TTC549 (cell line): ENCODE results near the gene IRF3.
"Not testable (repeated sequence)": the region's sequence is repeated elsewhere in the genome, so short reads cannot be mapped to it uniquely, and the experiment has no call there.

Source experiments
- FAIRE-seq: peaks from 2 replicates; lab custom pipeline; 2012; peaks lifted over from hg19 to GRCh38; lab: Jason Lieb, UNC

IRF3 gene

DNA sequence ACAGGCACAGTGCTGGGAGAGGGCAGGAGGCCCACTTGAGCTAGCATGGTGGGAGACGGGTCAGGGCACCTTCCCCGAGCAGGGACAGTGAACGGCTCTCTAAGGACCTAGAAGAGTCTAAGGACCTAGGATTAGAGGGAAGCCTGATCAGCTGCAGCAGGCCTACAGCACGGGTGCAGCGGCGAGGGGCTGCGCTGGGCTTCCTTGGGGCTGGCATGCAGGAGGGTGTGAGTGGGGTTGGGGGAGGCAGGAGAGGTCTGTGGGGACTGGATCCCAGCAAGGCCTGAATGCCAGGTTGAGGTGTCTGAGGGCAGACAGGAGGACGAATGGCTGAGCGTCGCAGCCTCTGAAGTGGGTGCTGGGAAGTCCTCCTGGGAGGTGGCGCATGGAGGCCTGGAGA lies 20.1 kb downstream of the IRF3 start:
- no peak for FAIRE-seq

DNA sequence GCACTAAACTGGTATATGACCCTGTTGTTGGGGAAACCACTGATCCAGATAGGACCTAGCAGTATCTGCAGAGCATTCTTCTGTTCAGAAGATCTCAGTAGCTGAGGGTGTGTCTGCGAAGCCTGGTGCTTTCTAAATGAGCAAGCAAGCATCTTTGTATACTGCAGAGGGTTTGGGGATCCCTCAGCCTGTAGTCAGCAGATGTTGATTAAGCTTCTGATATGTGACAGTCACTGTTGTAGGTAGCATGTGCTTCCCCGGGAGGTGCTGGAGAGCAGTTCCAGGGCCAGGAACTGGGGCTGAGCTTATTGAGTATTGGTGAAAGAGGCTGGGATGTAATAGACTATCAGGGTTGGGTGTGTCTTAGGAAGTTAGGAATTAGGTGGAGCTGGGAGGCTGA lies 22.2 kb downstream of the IRF3 start:
- FAIRE-seq: no peak

DNA sequence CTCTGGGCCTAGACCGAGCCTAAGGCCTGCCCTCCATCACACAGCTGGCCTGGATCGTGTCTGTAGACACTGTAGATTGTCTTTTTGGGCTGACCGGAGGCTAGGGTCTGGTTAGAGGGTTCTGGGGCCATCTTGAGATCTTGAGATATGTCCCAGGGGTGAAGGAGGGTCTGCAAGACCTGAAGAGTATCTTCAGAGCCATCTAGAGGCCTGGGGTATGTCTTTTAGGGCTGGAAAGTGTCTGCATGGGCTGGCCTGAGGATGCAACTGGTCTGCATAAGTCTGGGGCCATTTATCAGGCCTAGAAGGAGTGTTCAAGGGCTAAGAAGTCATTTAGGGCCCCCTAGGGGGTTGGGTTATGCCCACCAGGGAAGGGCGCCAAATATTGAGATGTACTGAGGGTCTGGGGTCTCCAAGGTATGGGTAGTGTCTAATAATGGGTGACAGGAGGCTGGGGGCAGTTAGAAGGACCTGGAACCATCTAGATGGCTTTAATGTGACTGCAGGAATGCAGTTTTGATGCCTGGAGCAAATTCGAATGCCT lies 23.1 kb downstream of the IRF3 start:
- FAIRE-seq: no peak

DNA sequence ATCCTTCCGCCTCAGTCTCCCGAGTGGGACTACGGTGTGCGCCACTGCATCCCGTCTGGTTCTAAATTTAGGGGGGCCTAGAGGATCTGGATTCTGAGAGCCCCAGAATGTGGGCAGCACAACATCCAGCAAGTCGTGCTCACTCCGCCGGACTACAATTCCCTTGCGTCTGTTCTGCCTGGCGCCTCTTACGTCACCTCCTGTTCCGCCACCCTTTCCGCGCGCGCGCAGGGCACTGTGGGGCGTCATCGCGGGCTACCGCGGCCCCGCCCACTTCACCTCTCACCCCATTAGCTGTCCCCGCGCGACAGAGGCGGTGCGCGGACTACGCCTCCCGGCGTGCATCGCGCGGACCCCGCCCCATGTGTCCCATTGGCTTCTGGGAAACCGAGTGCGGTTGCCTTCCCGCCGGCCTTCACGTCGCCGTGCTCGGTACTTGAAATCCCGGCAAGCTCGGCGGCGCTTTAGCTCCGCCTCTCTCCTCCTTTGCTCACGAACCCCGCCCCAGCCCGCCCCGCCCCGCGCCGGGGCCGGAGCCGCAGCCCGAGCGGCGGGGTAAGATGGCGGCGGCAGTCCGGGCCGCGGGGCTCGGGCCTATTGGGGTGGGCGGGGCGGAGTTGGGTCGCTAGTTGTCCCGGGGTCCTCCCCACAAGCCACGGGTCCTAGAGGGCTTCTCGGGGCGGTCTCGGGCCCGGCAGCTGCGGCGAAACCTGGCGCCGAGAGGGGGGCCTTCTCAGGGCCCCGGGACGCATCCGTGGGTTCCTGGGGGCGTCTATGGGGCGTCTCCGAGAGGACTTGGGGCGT lies 23.8 kb downstream of the IRF3 start, which contains the start of gene SCAF1:
SCAF1 (plus strand) TSS at position 522 of the 804 bp plus-strand sequence. CDS start 2,818 bp downstream, outside the sequence.
- peak; percentile 87 for FAIRE-seq

DNA sequence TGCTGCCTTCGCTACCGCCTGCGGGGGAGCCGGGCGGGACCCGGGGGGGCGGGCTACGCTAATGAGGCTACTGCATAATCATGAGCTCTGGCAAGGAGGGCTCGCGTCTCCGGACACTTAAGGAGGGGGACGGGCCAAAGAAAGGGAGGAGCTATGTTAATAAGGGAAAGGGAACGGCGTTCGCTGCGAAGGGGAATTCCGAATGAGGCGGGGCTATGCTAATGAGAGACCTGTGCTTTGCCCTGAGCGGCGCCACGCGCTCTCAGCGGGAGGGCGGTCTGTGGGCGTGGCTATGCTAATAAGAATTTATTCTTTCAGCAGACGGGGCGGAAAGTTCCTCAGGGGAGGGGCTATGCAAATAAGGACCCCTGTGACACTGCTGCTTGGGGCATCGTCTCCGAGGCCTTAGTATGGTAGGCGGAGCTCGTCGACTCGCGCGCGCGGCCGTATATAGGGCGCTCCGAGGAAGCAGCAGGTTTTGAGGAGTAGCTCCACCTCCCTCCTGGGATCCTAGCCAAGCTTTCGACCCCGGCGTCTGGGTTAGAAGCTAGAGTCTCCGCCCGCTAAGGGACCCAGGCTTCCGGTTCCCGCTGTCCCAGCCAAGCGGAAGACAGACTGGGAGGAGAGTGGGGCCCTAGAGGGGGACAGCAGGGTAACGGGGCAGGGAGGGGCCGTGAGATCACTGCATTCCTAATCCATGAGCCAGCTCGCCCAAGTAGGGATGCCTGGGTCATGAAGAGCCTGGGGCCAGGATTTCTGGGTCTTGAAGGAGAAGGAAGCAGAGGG lies 25.4 kb downstream of the IRF3 start, which contains the start of gene RRAS:
RRAS (minus strand) TSS at position 31 of the 786 bp plus-strand sequence. CDS start 45 bp downstream, outside the sequence.
- FAIRE-seq: peak; percentile 98

DNA sequence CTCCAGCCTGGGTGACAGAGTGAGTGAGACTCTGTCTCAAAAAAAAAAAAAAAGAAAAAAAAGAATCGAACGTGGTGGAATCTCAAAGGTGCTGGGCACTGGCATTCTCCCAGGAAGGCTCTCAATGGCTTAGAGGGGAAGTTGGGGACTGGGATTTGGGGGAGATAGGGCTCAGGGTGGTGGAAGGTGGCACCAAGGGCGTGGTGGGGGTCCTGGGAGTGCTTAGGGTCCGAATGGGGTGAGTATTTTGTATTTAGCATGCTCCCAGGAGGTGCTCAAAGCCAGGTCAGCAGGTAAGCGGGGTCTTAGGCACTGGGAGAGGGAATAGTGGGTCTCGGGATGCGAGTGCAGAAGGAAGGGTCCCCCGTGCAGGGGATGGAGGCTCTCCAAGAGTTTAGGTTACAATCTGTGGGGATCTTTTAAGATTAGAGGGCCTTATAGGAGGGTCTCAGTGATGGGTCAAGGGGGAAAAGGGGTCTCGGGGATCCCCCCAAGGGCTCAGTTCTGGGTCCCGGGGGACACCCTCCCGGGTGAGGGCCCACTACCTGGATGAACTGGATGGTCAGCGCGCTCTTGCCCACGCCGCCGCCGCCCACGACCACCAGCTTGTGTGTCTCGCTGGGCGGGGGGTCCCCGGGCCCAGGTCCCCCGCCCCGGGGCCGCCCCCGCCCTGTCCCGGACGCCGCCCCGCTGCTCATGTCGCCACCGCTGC lies 26.1 kb downstream of the IRF3 start:
- no peak for FAIRE-seq

DNA sequence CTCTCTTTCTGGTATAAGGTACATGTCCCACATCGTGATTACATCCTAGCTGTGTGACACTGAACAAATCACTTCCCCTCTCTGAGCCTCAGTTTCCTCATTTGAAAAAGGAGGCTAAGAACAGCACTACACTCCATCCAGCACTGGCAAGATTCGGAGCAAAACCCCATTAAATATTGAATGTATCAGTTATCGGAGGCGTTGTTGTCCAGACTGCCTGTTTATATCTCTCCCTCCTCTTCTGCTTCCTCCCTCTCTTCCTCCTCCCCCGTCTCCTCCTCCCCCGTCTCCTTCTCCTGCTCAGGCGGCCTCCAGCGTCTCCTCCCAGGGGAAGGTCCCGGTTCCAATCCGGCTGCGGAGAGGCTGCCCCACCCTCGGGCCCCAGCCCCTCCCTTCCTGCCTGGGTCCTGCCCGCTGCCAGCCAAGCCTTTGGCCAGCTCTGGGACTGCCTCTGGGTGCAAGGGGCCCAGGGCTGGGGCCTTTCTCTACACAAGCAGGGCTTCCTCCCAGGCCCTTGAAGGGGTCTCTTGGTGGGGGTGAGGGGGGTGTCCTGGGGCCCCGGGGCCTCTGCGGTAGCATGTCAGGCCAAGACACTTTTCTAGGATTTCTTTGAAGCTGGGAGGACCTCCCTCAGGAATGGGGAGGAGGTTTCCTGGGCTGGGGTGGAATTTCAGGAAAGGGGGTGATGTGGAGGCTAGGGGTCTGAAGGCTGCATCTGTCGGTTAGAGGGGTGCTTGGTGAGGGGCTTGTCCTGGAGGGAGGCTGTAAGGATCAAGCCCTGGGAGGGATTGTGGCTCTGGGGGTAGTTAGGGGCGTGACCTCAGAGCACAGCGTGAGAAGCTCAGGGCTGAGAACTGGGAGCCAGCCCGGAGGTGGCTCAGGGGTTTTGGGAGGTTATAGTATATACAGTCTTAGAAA lies 27.6 kb downstream of the IRF3 start:
- no peak for FAIRE-seq

DNA sequence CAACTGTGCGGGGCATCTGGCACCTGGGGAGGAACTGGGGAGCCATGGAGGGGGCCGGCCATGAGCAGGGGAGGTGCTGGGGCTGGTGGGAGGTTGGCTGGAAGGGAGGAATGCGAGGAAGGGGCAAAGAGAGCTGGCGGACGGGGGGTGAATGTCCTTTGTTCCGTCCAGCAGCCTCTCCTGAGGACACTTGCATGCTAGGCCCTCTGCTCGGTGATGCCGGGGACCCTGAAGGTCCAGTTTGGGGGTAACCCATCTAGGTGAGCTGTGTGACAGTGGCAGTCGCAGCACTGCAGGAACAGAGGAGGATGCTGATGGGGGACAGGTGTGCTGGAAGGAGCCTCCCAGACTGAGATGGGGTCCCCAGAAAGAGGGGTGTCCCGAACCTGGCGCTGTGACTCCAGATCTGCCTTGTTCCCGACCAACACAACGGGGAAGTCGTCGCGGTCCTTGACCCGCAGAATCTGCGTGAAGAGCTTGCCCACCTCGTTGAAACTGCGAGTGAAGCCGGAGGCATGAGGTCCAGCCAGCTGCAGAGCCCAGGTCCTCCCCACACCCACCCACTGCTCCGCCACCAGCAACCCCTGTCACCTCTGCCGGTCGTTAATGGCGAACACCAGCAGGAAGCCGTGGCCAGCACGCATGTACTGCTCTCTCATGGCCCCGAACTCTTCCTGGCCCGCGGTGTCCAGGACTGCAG lies 29.3 kb downstream of the IRF3 start:
- FAIRE-seq: no peak

DNA sequence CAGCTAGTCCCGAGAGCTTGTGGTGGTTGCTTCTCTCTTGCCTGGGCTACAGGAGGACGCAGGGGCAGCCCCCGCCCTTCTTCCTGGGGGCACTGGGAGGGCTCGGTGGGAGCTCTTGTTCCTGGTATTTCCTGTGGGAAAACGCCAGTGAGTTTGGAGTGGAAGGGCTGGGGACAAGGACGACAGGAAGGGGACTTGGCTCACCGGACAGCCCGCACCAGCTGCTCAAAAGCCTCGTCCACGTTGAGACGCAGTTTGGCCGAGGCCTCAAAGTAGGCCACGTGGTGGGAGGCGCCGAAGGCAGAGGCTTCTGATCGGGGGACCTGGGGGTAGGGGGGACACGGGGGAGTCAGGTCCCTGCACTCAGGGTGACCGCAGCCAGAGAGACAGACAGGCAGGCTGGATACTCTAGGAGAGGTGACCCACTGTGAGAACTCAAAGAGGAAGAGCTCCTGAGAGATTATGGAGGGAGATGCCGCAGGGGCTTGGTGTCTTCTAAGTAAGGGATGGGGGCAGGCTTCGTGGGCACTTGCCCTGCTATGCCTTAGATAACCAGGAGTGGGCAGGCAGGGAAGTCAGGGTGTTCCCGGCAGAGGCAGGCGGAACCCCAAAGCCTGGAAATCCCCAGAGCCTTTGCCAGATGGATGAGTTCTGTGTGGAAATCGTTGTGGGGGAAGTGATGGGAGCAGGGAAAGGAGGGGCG lies 30.0 kb downstream of the IRF3 start:
- no peak for FAIRE-seq

DNA sequence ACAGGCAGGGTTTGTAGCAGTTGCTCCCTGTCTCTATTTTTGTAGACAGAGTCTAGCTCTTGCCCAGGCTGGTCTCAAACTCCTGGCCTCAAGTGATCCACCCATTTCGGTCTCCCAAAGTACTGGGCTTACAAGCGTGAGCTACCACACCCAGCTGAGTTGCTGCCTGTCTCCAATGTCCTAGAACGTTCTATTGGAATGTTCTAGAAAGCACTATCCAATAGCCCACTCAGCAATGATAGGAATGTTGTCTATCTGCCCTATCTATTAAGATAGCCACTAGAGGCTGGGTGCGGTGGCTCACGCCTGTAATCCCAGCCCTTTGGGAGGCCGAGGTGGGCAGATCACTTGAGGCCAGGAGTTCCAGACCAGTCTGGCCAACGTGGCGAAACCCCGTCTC lies 32.4 kb downstream of the IRF3 start:
- not testable (repeated sequence) for FAIRE-seq

DNA sequence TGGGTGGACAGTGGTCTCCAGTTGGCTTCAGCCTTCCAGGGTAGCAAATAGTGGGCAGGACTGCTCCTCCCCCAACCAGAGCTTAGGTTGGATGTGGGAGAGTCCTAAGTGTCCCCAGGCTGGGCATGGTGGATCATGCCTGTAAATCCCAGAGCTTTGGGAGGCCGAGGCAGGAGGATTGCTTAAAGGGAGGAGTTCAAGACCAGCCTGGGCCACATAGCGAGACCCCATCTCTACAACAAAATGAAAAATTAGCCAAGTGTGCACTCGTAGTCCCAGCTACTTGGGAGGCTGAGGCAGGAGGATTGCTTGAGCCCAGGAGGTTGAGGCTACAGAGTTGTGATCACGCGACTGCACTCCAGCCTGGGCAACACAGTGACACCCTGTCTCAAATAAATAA lies 33.1 kb downstream of the IRF3 start:
- no peak for FAIRE-seq

DNA sequence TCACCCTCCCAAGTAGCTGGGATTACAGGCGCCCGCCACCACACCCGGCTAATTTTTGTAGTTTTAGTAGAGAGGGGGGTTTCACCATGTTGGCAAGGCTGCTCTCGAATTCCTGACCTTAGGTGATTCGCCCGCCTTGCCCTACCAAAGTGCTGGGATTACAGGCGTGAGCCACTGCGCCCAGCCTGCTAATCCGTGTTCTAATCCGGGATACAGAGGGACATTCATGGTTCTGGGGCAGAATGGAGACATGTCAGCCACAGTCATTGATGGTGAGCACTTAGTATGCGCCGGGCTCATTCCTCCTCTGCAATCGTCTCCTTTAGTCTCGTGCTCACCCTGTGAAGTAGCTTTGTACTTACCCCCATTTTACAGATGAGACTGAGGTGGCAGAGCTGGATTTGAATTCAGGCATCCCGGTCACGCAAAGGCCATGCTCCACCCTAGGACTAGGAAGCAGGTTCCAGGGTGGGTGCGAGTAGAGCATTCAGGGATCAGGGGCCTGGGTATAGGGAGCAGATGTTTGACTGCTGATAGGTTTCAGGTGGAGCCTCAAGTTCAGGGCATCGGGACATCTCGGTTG lies 34.0 kb downstream of the IRF3 start:
- FAIRE-seq: no peak

DNA sequence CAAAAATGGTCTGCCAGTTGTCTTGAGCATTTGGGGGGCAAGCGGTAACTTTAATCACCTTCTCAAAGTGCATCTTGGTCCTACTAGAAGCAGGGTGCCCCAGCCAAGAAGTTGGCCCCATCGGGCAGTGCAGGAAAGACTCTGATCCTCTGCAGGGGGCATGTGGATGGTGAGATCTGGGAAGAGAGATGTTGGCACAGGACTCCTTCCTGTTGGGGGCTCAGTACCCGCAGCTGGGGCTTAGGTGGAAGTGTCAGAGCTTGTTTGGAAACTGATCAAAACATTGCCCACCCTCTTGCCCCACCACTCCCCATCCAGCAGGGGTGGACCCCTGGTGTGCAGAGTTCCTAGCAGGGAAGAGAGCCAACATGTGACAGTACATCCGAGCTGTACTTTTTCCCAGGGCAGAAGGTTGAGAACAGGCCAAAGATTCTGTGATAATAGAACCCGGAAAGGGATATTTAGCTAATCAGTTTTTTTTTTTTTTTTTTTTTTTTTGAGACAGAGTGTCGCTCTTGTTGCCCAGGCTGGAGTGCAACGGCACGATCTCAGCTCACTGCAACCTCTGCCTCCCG lies 34.6 kb downstream of the IRF3 start:
- FAIRE-seq: no peak

DNA sequence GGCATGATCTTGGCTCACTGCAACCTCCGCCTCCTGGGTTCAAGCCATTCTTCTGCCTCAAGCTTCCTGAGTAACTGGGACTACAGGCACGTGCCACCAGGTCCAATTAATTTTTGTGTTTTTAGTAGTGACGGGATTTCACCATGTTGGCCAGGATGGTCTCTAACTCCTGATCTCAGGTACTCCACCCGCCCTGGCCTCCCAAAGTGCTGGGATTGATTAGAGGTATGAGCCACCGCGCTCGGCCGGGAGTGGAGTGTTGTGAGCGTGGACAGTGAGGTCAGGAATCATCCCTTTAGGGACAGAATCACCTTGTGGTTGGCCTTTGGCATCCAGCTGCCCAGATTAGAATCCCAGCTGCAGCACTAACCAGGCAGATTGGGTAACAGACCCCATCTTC lies 36.0 kb downstream of the IRF3 start:
- no peak for FAIRE-seq

DNA sequence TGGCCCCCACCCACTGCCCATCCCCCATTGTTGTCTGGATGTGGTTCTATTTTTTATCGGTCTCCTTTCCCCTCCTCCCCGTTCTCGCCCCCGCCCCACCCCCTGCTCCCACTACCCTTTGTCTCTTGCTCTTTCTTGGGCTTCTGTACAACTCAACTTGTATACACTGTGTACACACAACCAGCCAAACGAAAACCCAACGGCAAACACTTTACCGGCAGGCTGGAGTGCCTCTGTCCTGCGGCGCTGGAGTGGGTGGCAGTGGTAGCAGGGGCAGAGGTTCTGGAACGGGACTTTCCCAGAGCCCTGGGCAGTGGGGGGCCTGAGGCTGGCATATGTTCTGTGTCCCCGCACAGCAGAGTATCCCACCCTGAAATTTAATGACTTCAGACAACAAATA lies 39.4 kb downstream of the IRF3 start:
- FAIRE-seq: no peak

DNA sequence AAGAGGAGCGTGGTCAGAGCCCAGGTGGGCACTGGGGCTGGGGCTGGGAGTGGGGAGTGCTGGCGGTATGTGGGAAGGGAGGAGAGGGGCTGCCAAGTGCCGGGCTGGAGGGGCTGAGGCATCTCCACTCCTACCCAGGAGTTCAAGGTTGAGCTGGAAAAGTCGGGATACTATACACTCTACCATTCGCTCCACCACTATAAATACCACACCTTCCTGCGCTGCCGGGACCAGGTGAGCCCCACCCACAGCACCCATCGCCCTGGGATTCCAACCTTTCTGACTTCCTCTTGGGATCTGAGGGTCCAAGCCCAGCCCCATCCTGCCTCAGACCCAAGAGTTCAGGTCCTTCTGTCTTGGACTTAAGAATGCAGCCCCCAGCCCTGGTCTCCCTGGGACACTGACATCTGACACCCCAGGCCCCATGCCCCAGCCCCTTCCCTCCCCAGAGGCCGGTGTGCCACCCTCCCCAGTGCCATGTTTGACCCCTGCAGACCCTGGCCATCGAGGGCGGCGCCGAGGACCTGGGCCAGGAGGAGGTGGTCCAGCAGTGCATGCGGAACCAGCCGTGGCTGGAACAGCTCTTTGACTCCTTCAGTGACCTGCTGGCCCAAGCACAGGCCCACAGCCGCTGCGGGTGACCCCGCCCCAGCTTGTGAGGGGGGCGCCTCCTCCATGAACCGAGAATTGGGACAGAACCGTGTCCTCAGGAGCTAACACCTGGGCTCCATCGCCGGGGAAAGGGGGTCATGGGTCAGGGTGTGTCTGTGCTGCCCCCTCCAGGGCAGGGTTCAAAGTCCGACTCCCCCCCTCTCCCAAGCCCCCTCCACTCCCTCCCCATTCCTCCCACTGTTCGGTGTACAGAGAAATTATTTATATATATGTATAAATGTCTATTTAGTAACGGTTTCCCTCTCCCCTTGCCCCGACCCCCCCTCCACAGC lies 40.4 kb downstream of the IRF3 start:
- FAIRE-seq: no peak

DNA sequence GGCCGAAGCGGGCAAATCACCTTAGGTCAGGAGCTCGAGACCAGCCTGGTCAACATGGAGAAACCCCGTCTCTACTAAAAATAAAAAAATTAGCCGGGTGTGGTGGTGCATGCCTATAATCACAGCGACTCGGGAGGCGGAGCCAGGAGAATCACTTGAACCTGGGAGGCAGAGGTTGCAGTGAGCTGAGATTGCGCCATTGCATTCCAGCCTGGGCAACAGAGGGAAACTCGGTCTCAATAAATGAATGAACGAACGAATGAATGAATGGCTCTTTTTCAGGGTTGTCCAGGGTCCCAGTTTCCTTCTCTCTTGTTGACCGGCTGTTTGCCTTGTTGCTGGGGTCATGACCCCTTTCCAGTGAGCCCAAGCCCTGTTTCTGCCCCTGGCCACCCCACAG lies 47.8 kb downstream of the IRF3 start:
- not testable (repeated sequence) for FAIRE-seq

DNA sequence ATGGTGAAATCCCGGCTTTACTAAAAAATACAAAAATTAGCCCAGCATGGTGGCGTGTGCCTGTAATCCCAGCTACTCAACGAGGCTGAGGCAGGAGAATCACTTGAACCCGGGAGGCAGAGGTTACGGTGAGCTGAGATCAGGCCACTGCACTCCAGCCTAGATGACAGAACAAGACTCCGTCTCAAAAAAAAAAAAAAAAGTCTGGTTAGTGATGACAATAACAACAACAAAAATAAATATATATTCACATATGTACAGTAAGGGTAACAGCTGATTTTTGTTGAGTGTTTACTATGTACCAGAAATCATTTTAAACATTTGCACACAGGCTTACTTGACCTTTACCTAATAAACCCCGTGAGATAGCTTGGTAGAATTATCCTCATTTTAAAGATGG lies 48.7 kb downstream of the IRF3 start:
- no peak for FAIRE-seq
